GM19395 (cell line): Measurements from ENCODE around the gene SDHC.
"Not testable (repeated sequence)": the region's sequence is repeated elsewhere in the genome, so short reads cannot be mapped to it uniquely, and the experiment has no call there.

Source experiments
- ATAC-seq: cut with Tn5 transposase; IDR thresholded peaks from one replicate; pipeline ENCODE4 v1.9.1; 2021; ENCODE audit warnings: mild to moderate bottlenecking, moderate library complexity; ENCODE audit not compliant: unreplicated experiment

Gene SDHC

DNA sequence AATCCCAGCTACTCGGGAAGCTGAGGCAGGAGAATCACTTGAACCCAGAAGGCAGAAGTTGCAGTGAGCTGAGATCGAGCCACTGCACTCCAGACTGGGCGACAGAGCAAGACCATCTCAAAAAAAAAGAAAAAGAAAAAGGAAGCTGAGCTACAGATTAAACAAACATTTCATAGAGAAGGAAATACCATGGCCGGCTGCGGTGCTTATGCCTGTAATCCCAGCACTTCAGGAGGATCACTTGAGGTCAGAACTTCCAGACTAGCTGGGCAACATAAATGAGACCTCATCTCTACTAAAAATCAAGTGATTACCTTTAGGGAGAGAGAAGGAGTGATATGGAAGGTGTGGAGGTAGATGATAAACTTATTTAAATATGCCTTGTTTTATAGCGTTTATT lies 67.5 kb downstream of the SDHC start:
- no peak for ATAC-seq

DNA sequence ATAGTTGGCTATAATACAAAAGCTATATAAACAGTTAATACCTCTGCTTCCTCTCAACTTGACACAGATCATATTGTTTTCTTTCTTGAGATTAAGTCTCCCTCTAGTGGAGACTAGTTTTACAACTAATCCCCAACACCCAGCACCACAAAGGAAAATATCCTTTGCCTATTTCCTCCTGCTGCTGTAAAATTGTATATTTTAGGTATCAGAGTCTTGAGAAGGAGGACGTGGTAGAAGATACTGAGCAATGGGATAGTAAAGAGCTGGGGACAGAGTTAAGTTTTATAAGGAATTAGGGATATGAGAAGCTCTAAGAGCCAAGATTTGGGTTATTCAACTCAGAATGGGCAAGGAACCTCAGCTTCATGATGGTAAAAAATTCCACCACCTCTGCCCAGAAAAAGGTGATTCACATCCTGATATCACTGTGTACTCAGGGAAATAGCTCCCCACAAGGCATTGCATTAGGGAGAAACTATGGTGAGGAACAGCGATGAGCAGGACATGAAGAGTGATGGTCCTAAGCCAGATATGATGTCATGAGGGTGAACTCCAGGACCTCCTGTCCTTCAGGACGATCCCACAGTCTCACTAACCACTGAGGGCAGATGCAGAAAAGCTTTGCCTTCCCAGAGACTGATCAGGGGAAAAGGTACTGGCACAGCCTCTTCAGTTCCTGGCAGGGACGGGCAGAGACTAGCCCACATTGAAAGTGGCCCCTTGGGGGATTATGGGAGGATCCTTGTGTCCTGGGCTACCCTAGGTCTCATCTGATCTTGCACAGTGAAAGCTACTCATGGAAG lies 68.2 kb downstream of the SDHC start:
- no peak for ATAC-seq

DNA sequence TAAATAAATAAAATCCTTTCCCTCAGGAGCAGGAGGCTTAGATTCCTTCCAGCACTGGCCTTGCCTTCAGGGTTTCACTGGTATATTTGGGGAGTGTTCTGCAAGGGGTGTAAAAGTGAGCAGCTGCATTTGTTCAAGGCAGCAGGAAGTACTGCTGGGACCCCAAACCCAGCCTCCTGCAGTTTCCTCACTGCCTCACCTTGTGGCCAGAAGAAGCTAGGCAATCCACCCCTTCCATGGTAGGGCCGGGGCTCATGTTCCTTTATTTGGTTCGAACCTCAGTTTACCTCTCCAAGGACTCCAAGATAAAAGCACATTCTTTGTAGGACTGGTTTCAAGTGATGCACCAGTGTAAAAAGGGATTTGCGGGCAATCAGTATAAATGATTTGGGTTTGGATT lies 74.5 kb downstream of the SDHC start:
- no peak for ATAC-seq

DNA sequence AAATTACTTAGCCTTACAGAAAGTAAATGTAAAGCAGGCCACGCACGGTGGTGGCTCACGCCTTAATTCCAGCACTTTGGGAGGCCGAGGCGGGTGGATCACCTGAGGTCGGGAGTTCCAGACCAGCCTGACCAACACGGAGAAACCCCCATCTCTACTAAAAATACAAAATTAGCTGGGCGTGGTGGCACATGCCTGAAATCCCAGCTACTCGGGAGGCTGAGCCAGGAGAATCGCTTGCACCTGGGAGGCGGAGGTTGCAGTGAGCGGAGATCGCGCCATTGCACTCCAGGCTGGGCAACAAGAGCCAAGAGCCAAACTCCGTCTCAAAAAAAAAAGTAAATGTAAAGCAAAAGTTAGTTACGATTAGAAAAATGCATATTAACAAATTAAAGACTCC lies 75.0 kb downstream of the SDHC start:
- not testable (repeated sequence) for ATAC-seq

DNA sequence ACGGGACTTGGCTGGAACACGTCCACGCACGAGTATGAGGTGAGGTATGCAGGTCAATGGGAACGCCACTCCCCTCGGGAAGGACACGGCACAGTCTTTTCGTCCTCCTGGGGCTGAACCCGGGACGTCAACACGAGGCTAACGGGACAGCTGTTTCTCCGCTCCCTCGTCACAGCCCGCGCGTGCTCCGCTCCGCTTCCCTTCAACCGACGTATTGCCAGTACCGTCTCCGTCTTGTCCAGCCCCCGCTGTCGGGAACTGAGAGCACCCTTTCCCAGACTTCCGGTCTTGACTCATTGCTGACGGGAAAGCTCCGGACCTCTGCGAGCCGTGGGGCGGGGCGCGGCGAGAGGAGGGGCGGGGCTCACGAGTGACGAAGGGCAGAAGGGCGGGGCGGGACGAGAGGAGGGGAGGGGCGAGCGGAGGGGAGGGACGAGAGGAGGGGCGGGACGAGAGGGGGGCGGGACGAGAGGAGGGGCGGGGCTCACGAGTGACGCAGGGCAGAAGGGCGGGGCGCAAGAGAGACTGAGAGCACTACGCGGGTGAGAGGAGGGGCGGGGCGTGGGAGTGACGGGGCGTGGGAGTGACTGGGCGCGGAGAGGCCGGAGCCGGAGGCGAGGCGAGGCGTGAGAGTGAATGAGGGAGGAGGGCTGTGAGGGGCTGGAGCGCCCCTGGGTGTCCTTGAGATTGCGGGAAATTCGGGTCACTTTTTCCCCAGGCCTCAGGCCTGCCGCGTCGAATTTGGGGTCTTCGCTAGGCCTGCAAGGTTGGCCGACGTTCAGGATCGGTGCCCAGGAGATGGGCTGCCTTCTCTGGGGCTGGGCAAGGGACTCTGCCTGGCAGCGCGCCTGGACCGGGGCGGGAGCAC lies 75.7 kb downstream of the SDHC start:
- ATAC-seq, result peak; percentile 75

DNA sequence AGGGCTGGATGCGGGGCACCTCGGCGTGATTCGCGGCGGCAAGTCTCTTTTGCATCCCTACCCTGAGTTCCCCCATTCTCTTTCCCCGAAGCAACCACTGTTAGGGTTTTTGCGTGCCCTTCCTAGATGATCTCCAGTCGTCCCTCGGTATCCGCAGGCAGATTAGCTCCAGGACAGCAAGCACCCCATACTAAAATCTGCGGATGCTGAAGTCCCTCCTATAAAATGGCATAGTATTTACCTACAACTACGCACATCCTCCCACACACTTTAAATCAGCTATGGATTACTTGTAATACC lies 76.3 kb downstream of the SDHC start:
- ATAC-seq, result no peak

DNA sequence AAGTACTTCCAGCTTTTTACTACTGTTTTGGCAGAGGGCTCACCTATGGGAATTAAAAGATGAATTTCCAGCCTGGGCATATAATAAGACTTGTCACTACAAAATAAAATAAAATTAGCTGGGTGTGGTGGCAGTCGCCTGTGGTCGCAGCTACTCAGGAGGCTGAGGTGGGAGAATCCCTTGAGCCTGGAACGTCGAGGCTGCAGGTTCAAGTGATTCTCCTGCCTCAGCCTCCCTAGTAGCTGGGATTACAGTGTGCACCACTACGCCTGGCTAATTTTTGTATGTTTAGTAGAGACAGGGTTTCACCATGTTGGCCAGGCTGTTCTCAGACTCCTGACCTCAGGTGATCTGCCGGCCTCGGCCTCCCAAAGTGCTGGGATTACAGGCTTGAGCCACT lies 77.0 kb downstream of the SDHC start:
- not testable (repeated sequence) for ATAC-seq

DNA sequence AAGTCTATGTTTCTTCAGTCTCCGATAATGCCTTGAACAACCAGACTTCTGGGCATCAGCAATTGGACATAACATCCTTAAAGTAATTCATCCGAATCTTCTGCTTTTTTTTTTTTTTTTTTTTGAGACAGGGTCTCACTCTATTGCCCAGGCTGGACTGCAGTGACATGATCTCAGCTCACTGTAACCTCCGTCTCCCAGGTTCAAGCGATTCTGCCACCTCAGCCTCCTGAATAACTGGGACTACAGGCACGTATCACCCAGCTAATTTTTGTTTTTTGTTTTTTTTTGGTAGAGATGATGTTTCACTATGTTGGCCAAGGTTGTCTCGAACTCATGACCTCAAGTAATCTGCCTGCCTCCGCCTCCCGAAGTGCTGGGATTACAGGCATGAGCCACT lies 77.4 kb downstream of the SDHC start:
- no peak for ATAC-seq

DNA sequence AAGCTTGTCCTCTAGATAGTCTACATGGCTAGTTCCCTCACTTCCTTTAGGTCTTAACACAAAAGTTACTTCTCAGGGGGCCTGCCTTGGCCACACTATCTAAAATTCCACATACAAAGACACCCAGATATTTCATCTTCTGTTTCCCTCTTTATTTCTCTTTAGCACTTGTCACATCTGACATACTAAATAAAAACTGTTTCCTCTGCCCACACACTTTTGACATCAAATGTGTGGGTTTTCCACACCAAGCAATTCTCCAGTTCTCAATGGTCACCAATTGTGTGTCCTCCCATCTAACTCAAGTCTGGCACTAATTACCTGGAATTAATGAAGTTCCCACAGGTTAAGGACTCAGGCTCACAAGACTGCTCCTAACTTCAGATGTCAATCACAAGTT lies 79.0 kb downstream of the SDHC start:
- no peak for ATAC-seq

DNA sequence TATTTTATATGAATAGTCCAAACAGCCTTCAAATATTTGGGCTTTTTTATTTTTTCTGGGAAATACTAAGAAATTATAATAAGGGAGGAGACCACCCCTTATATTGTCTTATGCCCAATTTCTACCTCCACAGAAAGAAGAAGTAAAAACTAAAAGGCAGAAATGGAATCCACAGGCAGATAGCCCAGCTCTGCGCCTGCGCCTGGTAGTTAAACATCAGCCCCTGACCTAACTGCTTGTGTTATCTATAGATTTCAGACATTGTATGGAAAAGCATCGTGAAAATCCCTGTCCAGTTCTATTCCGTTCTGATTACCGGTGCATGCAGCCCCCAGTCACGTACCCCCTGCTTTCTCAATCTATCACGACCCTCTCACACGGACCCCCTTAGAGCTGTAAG lies 82.9 kb downstream of the SDHC start:
- not testable (repeated sequence) for ATAC-seq

DNA sequence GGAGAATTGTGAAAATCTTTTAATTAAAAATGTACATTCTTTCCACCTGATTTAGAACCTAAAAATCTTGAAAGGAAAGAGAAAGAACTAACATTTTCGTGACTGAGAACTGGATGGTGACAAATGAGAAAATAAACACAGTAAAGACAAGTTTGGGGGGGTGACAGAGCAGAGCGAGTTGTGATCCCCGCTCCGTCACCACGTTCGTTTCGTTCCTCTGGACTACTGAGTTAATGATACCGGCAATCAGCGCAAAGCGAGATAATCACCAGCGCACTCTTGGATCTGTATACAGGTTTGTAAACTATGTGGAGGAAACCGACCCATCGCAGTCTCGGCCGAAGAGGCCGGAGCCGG lies 84.7 kb downstream of the SDHC start:
- peak; percentile 18 for ATAC-seq

DNA sequence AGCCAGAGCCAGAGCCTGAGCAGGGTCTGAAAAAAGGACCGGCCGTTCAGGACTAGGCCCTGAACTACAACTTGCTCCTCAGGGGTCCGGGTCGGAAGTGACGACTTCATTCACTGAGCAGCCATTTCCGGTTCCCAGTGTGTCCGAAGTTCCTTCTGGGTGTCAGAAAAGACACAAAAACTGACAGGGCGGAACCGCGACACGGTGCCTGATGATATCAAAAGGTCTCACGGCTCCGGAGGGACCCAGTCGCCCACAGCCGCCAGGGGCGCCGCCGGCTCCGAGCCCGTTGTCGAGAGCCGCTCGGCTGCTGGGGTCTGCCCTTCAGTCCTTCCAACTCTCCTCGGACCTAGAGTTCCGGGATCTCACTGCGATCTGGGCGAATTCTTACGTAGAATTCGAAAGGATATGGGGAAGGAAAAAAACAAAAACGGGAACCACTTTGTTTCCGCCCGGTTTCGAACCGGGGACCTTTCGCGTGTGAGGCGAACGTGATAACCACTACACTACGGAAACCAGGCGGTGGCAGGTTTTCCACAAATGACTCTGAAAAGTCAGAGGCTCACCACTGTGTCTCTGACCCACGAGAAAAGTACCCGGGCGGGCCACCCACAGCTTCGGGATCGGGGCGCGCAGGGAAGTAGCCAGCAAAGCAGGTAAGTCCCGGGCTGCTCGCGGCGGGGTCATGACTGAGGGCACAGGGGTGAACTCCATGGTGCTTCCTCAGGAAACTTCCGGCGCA lies 85.2 kb downstream of the SDHC start:
- peak; percentile 83 for ATAC-seq

DNA sequence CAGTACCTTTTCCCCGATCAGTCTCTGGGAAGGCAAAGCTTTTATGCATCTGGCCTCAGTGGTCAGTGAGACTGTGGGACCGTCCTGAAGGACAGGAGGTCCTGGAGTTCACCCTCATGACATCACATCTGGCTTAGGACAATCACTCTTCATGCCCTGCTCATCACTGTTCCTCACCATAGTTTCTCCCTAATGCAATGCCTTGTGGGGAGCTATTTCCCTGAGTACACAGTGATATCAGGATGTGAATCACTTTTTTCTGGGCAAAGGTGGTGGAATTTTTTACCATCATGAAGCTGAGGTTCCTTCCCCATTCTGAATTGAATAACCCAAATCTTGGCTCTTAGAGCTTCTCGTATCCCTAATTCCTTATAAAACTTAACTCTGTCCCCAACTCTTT lies 88.3 kb downstream of the SDHC start:
- no peak for ATAC-seq

DNA sequence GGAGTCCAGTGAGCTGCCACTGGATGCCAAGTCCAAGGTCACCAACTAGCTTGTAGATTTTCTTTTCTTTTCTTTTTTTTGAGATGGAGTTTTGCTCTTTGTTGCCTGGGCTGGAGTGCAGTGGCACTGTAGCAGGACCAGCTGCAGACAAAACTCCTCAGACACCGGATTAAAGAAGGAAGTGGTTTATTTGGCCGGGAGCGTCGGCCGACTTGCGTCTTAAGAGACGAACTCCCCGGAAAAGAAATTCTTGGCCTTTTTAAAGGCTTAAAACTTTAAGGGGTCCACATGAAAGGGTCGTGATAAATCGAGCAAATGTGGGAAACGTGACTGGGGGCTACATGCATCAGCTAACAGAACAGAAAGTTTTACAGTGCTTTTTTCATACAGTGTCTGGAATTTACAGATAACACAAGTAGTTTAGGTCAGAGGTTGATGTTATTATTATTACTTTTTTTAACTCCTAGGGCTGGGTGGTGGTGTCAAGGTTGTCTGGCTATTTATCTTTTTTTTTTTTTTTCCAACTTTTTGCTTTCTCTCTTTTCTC lies 89.9 kb downstream of the SDHC start:
- no peak for ATAC-seq

DNA sequence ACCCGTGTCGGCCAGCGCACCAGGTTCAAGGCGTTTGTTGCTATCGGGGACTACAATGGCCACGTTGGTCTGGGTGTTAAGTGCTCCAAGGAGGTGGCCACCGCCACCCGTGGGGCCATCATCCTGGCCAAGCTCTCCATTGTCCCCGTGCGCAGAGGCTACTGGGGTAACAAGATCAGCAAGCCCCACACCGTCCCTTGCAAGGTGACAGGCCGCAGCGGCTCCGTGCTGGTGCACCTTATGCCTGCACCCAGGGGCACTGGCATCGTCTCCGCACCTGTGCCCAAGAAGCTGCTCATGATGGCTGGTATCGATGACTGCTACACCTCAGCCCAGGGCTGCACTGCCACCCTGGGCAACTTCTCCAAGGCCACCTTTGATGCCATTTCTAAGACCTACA lies 92.4 kb downstream of the SDHC start:
- not testable (repeated sequence) for ATAC-seq

DNA sequence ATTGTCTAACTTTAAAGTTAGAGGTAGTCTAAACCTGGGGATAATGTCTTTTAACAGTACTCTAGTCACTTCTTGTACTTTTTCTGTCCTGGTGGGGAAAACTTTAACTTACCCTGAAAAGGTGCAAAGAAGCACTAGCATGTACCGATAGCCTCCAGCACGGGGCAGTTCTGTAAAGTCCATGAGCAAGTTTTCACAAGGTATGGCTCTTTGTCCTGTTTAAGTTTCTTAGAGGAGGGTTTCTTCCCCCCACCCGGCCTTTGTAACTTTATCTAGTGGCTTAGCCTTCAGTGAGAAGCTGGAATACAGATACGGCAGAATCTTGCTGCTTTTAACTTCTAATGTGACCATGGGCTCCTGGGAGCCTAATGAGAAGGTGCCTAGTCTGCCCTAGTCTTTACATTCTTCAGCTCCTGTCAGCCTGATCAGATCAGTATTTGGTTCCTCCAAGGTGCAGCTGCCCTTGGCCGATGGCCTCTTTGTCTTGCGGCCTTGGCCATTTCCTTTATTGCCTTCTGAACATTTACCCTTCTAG lies 93.3 kb downstream of the SDHC start:
- ATAC-seq, result no peak

DNA sequence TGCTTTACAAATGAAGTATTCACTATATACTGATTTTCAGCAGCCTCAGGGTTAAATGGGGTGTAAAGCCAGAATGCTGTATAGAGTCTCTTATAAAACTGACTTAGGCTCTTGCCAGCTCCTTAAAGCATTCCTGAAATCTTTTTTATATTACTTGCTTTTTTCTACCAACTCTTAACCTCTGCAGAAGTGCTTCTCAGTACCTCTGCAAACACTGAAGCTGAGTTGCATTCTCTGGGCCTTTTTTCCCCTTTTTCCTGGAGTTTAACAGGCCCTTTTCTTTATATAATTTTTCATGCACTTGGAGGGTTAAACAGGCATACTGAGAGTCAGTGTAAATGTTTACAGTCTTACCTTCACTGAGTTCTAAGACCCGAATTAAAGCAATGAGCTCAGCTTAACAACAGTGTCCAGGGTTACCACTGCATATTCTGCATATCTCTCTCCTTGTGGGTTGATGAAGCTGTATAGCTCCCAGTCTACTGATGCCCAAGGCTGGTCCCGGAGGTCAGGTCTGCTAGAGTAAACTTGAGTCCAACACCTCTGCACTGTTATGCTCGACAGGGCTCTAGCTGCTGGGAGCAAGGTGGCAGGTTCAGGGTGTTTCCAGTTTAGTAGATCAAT lies 94.4 kb downstream of the SDHC start:
- no peak for ATAC-seq

DNA sequence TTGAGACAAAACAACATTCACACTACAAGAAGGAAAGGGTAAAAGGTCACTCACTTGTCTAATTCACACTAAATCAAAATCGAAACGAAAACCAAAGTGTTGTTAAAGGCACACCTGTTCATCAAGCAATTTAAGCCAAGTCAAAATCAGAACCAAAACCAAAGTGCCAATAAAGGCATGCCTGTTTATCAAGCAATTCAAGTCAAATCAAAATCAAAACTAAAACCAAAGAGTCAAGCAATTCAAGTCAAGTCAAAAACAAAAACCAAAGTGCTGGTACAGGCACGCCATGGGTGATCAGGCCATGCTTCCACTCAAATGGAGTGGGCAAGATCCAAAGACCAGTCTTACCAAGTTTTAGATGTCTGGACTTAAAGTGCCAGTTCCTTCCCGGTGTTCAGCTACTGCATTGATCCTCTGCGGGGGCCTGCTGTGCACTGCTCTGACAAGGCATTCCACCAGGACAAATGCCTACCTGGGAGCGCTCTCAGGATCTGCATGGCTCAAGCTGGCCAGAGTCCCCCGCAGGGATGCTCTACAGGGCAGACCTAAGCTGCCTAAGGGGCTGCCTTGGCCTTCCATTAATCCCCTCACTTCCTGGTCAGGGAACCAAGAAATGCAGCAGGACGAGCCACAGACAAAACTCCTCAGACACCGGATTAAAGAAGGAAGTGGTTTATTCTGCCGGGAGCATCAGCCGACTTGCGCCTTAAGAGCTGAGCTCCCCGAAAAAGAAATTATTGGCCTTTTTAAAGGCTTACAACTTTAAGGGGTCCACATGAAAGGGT lies 95.9 kb downstream of the SDHC start:
- not testable (repeated sequence) for ATAC-seq

DNA sequence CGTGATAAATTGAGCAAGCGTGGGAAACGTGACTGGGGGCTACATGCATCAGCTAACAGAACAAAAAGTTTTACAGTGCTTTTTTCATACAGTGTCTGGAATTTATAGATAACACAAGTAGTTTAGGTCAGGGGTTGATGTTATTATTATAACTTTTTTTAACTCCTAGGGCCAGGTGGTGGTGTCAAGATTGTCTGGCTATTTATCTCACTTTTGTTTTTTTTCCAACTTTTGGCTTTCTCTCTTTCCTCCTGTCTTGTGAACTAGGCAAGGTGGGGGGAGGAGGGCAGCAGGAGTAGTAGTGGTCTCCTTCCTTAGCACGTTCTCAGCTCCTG lies 96.4 kb downstream of the SDHC start:
- ATAC-seq, result not testable (repeated sequence)
